ENCODE results near the gene MYO15B. TPM values are rescaled to one million over a fixed set of nuclear protein-coding genes. Genes with fewer than 3 reads are reported as not detected.

MYO15B gene
- total and polyA plus RNA-seq, 2 of the 13 experiments (the other 11 are each of a cell fraction or from before 2014, with no cell fraction given): 2.8 to 8.1 TPM

DNA sequence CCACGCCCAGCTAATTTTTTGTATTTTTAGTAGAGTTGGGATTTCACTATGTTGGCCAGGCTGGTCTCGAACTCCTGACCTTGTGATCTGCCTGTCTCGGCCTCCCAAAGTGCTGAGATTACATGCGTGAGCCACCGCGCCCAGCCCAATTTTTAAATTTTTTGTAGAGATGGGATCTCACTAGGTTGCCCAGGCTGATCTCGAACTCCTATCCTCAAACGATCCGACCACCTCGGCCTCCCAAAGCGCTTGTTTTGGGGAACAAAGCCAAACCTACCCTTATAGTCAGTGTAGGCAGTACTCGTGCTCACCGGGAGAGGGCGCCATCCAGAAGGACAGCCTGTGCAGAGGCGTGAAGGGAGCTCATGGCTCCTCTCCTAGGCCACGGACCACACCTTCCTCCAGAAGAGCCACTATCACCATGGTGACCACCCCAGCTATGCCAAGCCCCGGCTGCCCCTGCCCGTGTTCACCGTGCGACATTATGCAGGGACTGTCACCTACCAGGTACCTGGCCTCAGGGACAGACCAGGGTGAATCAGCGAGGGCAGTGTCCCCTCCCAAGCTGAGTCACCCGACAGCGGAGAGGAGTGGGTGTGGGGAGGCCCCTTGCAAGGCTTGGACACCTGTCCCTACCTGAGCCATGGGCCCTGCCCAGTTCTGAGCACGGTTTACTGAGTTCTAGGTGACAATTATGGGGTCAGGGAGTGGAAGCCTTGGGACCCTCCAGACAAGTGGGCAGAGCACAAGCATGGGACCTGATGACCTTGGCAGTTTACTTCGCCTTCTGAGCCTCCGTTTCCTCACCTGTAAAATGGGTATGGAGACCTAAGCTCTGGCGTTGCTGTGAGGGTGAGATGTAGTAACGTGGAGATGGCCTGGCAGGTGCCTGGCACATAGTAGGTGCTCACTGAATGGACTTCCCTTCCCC lies 13.7 kb downstream of the MYO15B start (continued):
- TF ChIP-seq, protein P1, sequence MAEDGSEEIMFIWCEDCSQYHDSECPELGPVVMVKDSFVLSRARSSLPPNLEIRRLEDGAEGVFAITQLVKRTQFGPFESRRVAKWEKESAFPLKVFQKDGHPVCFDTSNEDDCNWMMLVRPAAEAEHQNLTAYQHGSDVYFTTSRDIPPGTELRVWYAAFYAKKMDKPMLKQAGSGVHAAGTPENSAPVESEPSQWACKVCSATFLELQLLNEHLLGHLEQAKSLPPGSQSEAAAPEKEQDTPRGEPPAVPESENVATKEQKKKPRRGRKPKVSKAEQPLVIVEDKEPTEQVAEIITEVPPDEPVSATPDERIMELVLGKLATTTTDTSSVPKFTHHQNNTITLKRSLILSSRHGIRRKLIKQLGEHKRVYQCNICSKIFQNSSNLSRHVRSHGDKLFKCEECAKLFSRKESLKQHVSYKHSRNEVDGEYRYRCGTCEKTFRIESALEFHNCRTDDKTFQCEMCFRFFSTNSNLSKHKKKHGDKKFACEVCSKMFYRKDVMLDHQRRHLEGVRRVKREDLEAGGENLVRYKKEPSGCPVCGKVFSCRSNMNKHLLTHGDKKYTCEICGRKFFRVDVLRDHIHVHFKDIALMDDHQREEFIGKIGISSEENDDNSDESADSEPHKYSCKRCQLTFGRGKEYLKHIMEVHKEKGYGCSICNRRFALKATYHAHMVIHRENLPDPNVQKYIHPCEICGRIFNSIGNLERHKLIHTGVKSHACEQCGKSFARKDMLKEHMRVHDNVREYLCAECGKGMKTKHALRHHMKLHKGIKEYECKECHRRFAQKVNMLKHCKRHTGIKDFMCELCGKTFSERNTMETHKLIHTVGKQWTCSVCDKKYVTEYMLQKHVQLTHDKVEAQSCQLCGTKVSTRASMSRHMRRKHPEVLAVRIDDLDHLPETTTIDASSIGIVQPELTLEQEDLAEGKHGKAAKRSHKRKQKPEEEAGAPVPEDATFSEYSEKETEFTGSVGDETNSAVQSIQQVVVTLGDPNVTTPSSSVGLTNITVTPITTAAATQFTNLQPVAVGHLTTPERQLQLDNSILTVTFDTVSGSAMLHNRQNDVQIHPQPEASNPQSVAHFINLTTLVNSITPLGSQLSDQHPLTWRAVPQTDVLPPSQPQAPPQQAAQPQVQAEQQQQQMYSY (CRISPR knock-in tag; IDR thresholded peaks at IDR 0.05): no peak
- TF ChIP-seq SMAD1 (CRISPR knock-in tag; IDR thresholded peaks at IDR 0.05; ENCODE audit: borderline replicate concordance, low read depth) (0 out of 2 replicates have a peak, but pooled peaks have one; percentile 65), RXRB (CRISPR knock-in tag; IDR thresholded peaks at IDR 0.05; ENCODE audit: borderline replicate concordance) (peak; percentile 49; the same call in 1 of the 2 replicates), ZNF124 (CRISPR knock-in tag; IDR thresholded peaks at IDR 0.05) (no peak), ZNF605 (CRISPR knock-in tag; IDR thresholded peaks at IDR 0.05) (no peak), ZNF280D (CRISPR knock-in tag; IDR thresholded peaks at IDR 0.05) (no peak), ZNF333 (CRISPR knock-in tag; IDR thresholded peaks at IDR 0.05; ENCODE audit: borderline replicate concordance) (no peak), ZNF784 (CRISPR knock-in tag; IDR thresholded peaks at IDR 0.05; ENCODE audit: borderline replicate concordance) (peak; percentile 69; the same call in 1 of the 2 replicates), ZNF678 (CRISPR knock-in tag; IDR thresholded peaks at IDR 0.05) (no peak), TFAP4 (IDR thresholded peaks at IDR 0.05; ENCODE audit: borderline replicate concordance, low read depth) (no peak), ZBTB43 (CRISPR knock-in tag; conservative IDR thresholded peaks at IDR 0.05) (no peak), FOXA1 (IDR thresholded peaks at IDR 0.05) (no peak), FOXA1 (CRISPR knock-in tag; IDR thresholded peaks at IDR 0.05) (0 out of 2 replicates have a peak, but pooled peaks have one; percentile 24), RXRA (CRISPR knock-in tag; IDR thresholded peaks at IDR 0.05) (0 out of 2 replicates have a peak, but pooled peaks have one; percentile 15)
- TF ChIP-seq, protein P2, sequence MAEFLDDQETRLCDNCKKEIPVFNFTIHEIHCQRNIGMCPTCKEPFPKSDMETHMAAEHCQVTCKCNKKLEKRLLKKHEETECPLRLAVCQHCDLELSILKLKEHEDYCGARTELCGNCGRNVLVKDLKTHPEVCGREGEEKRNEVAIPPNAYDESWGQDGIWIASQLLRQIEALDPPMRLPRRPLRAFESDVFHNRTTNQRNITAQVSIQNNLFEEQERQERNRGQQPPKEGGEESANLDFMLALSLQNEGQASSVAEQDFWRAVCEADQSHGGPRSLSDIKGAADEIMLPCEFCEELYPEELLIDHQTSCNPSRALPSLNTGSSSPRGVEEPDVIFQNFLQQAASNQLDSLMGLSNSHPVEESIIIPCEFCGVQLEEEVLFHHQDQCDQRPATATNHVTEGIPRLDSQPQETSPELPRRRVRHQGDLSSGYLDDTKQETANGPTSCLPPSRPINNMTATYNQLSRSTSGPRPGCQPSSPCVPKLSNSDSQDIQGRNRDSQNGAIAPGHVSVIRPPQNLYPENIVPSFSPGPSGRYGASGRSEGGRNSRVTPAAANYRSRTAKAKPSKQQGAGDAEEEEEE (CRISPR knock-in tag; IDR thresholded peaks at IDR 0.05; ENCODE audit: borderline replicate concordance): no peak

Data from HepG2 (cell line).